ENCODE results near the gene EVI2B.

DNA sequence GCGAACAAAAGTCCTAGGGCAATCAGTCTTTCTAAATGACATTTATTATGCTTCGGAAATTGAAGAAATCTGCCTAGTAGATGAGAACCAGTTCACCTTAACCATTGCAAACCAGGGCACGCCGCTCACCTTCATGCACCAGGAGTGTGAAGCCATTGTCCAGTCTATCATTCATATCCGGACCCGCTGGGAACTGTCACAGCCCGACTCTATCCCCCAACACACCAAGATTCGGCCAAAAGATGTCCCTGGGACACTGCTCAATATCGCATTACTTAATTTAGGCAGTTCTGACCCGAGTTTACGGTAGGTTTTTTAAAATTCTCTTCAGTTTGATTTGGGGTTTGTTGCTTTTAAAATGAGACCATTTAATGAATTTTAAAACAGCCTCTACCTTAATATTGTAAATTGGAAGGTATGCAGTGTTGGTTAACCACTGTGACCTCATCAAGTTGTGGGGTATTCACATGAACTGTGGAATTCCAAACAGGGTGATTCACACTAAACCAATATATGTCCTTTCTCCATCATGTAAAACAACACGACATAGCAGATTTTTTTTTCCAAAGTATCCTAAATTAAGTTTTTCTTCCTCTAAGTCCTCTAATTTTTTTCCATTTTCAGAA is 13.8 kb upstream of the EVI2B start:
- TF ChIP-seq, protein P1, sequence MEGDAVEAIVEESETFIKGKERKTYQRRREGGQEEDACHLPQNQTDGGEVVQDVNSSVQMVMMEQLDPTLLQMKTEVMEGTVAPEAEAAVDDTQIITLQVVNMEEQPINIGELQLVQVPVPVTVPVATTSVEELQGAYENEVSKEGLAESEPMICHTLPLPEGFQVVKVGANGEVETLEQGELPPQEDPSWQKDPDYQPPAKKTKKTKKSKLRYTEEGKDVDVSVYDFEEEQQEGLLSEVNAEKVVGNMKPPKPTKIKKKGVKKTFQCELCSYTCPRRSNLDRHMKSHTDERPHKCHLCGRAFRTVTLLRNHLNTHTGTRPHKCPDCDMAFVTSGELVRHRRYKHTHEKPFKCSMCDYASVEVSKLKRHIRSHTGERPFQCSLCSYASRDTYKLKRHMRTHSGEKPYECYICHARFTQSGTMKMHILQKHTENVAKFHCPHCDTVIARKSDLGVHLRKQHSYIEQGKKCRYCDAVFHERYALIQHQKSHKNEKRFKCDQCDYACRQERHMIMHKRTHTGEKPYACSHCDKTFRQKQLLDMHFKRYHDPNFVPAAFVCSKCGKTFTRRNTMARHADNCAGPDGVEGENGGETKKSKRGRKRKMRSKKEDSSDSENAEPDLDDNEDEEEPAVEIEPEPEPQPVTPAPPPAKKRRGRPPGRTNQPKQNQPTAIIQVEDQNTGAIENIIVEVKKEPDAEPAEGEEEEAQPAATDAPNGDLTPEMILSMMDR (conservative IDR thresholded peaks at IDR 0.05; ENCODE audit: low read length): no peak
- TF ChIP-seq EZH2phosphoT487 (IDR thresholded peaks at IDR 0.05; ENCODE audit: borderline replicate concordance, low read depth, low read length): no peak

Data from OCI-LY7 (cell line).